Glutamatergic neuron (in vitro differentiated cells): Measurements from ENCODE around the gene BCL7A. TPM values are rescaled to one million over a fixed set of nuclear protein-coding genes. Genes with fewer than 3 reads are reported as not detected.

ENCODE experiments used
- DNase-seq: peaks from one replicate; pipeline ENCODE4 v3.0.0; 2022
- H3K27ac Mint-ChIP-seq: one replicate; pipeline ENCODE4 v1.8.0; 2020; ENCODE audit warnings: mild to moderate bottlenecking, mixed read lengths, inconsistent platforms; ENCODE audit not compliant: unreplicated experiment
- H3K27me3 Mint-ChIP-seq: one replicate; pipeline ENCODE4 v1.8.0; 2020; ENCODE audit warnings: mild to moderate bottlenecking, moderate library complexity, mixed read lengths, inconsistent platforms; ENCODE audit not compliant: unreplicated experiment
- H3K36me3 Mint-ChIP-seq: one replicate; pipeline ENCODE4 v1.8.0; 2020; ENCODE audit warnings: mild to moderate bottlenecking, mixed read lengths, inconsistent platforms; ENCODE audit not compliant: unreplicated experiment
- H3K4me1 Mint-ChIP-seq: one replicate; pipeline ENCODE4 v1.8.0; 2020; ENCODE audit warnings: mild to moderate bottlenecking, low read depth, mixed read lengths, inconsistent platforms; ENCODE audit not compliant: unreplicated experiment
- H3K4me3 Mint-ChIP-seq: one replicate; pipeline ENCODE4 v1.8.0; 2020; ENCODE audit warnings: mild to moderate bottlenecking, mixed read lengths, inconsistent platforms; ENCODE audit not compliant: unreplicated experiment
- H3K9me3 Mint-ChIP-seq: one replicate; pipeline ENCODE4 v1.8.0; 2020; ENCODE audit warnings: mild to moderate bottlenecking, moderate library complexity, mixed read lengths, inconsistent platforms; ENCODE audit not compliant: unreplicated experiment
- CTCF ChIP-seq: fragments of 200-600 bp; sonication (generic); IDR thresholded peaks from one replicate; pipeline ENCODE4 v1.5.0; 2021; ENCODE audit not compliant: partially characterized antibody, unreplicated experiment
- total RNA-seq: library from RNA; stranded (reverse); fragmentation: NEBNext Ultra II Directional; extraction: Animal tissue kit (Norgen Biotek cat#: 25700); gene quantifications from one replicate; pipeline ENCODE4 v1.2.1, GENCODE V29; 2021; ENCODE audit not compliant: unreplicated experiment

BCL7A gene
- total RNA-seq, 1 donor from 2014 or later = 148 TPM

- Mint-ChIP-seq H3K27ac (peak overlapping the region; percentile 69), H3K27me3 (peaks cover 12% of the 10 kb centered on the region), H3K36me3 (no peaks in the 10 kb centered on the region), H3K4me1 (peaks cover 41% of the 10 kb centered on the region), H3K9me3 (peaks cover 23% of the 10 kb centered on the region), H3K4me3 (peak overlapping the region; percentile 56)
- TF ChIP-seq CTCF = no peak
- DNase-seq = no peak
Measured at GRCh38 chr12:122096591-122097149, 75.0 kb downstream of the BCL7A start.

- H3K9me3 Mint-ChIP-seq = peaks cover 23% of the 10 kb centered on the region
- peaks cover 41% of the 10 kb centered on the region for H3K4me1 Mint-ChIP-seq
- peaks cover 12% of the 10 kb centered on the region for H3K27me3 Mint-ChIP-seq
- no peak for TF ChIP-seq CTCF
- H3K27ac Mint-ChIP-seq = peak overlapping the region; percentile 99
- peaks cover 2% of the 10 kb centered on the region for H3K36me3 Mint-ChIP-seq
- peak overlapping the region; percentile 83 for H3K4me3 Mint-ChIP-seq
- no peak for DNase-seq
Measured at GRCh38 chr12:122097584-122097926, 75.9 kb downstream of the BCL7A start.

GRCh38 chr12:122097927-122098756 is 76.5 kb downstream of the BCL7A start:
- peaks cover 23% of the 10 kb centered on the region for H3K9me3 Mint-ChIP-seq
- peaks cover 41% of the 10 kb centered on the region for H3K4me1 Mint-ChIP-seq
- TF ChIP-seq CTCF = no peak
- DNase-seq = peak; percentile 80
- peaks cover 12% of the 10 kb centered on the region for H3K27me3 Mint-ChIP-seq
- peak overlapping the region; percentile 83 for H3K4me3 Mint-ChIP-seq
- peak overlapping the region; percentile 99 for H3K27ac Mint-ChIP-seq
- peaks cover 3% of the 10 kb centered on the region for H3K36me3 Mint-ChIP-seq

GRCh38 chr12:122099280-122099749 is 77.6 kb downstream of the BCL7A start:
- peak; percentile 63 for DNase-seq
- H3K27me3 Mint-ChIP-seq = peaks cover 12% of the 10 kb centered on the region
- H3K36me3 Mint-ChIP-seq = peaks cover 3% of the 10 kb centered on the region
- peak overlapping the region; percentile 79 for H3K4me3 Mint-ChIP-seq
- peak overlapping the region; percentile 99 for H3K27ac Mint-ChIP-seq
- peaks cover 23% of the 10 kb centered on the region for H3K9me3 Mint-ChIP-seq
- H3K4me1 Mint-ChIP-seq = peaks cover 43% of the 10 kb centered on the region
- no peak for TF ChIP-seq CTCF

- peaks cover 3% of the 10 kb centered on the region for H3K36me3 Mint-ChIP-seq
- peak overlapping the region; percentile 99 for H3K27ac Mint-ChIP-seq
- H3K4me3 Mint-ChIP-seq = peak overlapping the region; percentile 79
- peaks cover 12% of the 10 kb centered on the region for H3K27me3 Mint-ChIP-seq
- peaks cover 44% of the 10 kb centered on the region for H3K4me1 Mint-ChIP-seq
- DNase-seq = no peak
- no peak for TF ChIP-seq CTCF
- peaks cover 25% of the 10 kb centered on the region for H3K9me3 Mint-ChIP-seq
Measured at GRCh38 chr12:122099856-122100255, 78.2 kb downstream of the BCL7A start.
